VCaP (cell line): ENCODE data around the gene PPP1R1B.

Experiments
- H3K27ac ChIP-seq: fragments of 450-650 bp; 2 replicates; pipeline ENCODE4 v1.5.1; 2017
- CTCF ChIP-seq: fragments of 450-650 bp; conservative IDR thresholded peaks from 2 replicates; pipeline ENCODE4 v1.5.1; 2017; ENCODE audit warnings: mild to moderate bottlenecking, moderate library complexity

The PPP1R1B gene

GRCh38 chr17:39655105-39655504 is 28.4 kb downstream of the PPP1R1B start:
- TF ChIP-seq CTCF, result no peak

GRCh38 chr17:39658346-39658745 is 31.6 kb downstream of the PPP1R1B start:
- H3K27ac ChIP-seq, result no peak overlapping the region
- TF ChIP-seq CTCF, result no peak

More at GRCh38 chr17:39655105-39655504, 28.4 kb downstream of the PPP1R1B start:
- no peak overlapping the region for H3K27ac ChIP-seq

- no peak for TF ChIP-seq CTCF
Measured at GRCh38 chr17:39658760-39659159, 32.0 kb downstream of the PPP1R1B start.

GRCh38 chr17:39659279-39660010 is 32.7 kb downstream of the PPP1R1B start:
- H3K27ac ChIP-seq, result no peak overlapping the region
- no peak for TF ChIP-seq CTCF

More at GRCh38 chr17:39658760-39659159, 32.0 kb downstream of the PPP1R1B start:
- H3K27ac ChIP-seq, result no peak overlapping the region

- no peak for TF ChIP-seq CTCF
Measured at GRCh38 chr17:39660011-39660360, 33.2 kb downstream of the PPP1R1B start.

GRCh38 chr17:39660397-39661385 is 33.9 kb downstream of the PPP1R1B start:
- H3K27ac ChIP-seq, result peak overlapping the region; percentile 31; the same call in 1 of the 2 replicates

More at GRCh38 chr17:39660011-39660360, 33.2 kb downstream of the PPP1R1B start:
- H3K27ac ChIP-seq, result no peak overlapping the region

More at GRCh38 chr17:39660397-39661385, 33.9 kb downstream of the PPP1R1B start:
- TF ChIP-seq CTCF, result no peak
